Measurements from ENCODE around the gene LRFN2.

- no peak for TF ChIP-seq CTCF (IDR thresholded peaks at IDR 0.05)
- TF ChIP-seq POLR2AphosphoS5 (IDR thresholded peaks at IDR 0.05): no peak
- TF ChIP-seq POLR2A (IDR thresholded peaks at IDR 0.05): no peak
Measured at GRCh38 chr6:40535819-40536380, 51.3 kb downstream of the LRFN2 start.

All from prostate gland (tissue), 2 donors.